Loucy (cell line): ENCODE data around the gene DEK.

Experiments
- EZH2phosphoT487 ChIP-seq: fragments of 200-600 bp; IDR thresholded peaks from 2 replicates; pipeline ENCODE4 v1.6.1; 2018; ENCODE audit warnings: antibody characterized with exemption, mild to moderate bottlenecking, moderate library complexity, borderline replicate concordance
- TF ChIP-seq, protein P1 (sequence below): fragments of 200-600 bp; sonication (generic); conservative IDR thresholded peaks from 2 replicates; pipeline ENCODE4 v1.5.1; 2014; ENCODE audit warnings: mild to moderate bottlenecking, antibody characterized with exemption, low read length

- TF ChIP-seq, protein P1, sequence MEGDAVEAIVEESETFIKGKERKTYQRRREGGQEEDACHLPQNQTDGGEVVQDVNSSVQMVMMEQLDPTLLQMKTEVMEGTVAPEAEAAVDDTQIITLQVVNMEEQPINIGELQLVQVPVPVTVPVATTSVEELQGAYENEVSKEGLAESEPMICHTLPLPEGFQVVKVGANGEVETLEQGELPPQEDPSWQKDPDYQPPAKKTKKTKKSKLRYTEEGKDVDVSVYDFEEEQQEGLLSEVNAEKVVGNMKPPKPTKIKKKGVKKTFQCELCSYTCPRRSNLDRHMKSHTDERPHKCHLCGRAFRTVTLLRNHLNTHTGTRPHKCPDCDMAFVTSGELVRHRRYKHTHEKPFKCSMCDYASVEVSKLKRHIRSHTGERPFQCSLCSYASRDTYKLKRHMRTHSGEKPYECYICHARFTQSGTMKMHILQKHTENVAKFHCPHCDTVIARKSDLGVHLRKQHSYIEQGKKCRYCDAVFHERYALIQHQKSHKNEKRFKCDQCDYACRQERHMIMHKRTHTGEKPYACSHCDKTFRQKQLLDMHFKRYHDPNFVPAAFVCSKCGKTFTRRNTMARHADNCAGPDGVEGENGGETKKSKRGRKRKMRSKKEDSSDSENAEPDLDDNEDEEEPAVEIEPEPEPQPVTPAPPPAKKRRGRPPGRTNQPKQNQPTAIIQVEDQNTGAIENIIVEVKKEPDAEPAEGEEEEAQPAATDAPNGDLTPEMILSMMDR: 0 out of 2 replicates have a peak, but pooled peaks have one; percentile 9
- no peak for TF ChIP-seq EZH2phosphoT487
Measured at GRCh38 chr6:18264923-18265377, 620 bp upstream of the DEK start.
